Measurements from ENCODE around the gene PSMD12.
"Not testable (repeated sequence)": the region's sequence is repeated elsewhere in the genome, so short reads cannot be mapped to it uniquely, and the experiment has no call there.

The PSMD12 gene

DNA sequence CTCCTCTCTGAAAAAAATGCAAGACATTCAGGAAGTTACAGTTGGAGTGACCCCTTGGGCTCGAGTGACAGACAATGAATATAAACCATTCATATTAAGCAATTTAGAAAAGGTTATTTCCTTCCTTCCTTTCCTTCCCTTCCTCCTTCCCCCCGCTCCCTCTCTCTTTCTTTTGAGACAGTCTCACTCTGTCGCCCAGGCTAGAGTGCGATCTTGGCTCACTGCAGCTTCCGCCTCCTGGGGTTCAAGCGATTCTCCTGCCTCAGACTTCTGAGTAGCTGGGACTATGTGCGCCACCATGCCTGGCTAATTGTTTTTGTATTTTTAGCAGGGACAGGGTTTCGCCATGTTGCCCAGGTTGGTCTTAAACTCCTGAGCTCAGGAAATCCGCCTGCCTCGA lies 13.2 kb downstream of the PSMD12 start:
- no peak for DNase-seq

DNA sequence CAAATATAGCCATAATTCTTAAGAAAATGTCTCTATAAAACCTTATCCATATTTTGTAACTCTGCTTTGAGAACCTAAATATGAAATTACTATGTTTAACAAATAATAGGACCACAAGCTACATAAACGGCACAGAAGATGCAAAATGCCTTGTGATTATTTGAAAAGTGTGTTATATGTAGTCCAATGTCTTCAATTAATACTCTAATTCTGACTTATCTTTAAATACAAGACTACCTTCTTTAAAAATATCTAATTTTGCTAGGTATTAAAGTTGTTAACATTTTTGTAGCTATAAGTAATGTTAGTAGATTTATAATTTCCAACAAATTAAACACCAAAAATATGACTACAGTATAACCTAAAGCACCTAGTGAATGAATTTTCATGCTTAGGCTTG lies 17.0 kb downstream of the PSMD12 start:
- DNase-seq, result no peak

DNA sequence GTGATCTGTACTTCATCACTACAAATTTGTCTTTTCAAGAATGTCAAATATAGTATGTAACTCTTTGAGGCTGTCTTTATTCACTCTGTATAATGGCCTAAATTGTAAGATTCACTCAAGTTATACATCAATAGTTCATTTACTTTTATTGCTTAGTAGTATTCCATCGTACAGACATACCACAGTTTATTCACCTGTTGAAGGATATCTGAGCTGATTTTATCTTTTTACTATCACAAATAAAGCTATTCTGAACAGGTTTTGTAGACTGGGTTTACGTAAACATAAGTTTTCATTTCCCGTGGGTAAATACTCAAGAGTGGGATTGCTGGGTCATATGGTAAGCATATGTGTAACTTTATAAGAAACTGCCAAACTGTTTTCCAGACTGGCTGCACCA lies 18.6 kb downstream of the PSMD12 start:
- no peak for DNase-seq

DNA sequence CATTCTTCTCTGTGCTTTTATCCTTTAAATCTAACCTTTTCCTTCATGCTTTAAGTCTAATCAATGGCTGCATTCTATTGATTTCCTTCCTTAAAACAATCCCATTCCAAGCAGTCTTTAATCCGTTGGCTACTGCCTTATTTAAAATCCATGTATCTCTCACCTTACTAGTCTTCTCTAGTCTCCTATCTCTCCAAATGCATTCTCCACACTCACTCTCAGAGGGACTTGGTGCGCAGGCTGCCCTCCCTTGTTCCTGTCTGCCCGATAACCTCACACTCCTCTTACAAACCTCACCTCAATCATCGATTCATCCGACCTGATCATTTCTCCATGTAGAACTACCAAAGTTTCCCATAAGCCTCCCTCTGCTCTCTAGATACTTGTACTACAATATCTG lies 23.1 kb downstream of the PSMD12 start:
- DNase-seq, result no peak

DNA sequence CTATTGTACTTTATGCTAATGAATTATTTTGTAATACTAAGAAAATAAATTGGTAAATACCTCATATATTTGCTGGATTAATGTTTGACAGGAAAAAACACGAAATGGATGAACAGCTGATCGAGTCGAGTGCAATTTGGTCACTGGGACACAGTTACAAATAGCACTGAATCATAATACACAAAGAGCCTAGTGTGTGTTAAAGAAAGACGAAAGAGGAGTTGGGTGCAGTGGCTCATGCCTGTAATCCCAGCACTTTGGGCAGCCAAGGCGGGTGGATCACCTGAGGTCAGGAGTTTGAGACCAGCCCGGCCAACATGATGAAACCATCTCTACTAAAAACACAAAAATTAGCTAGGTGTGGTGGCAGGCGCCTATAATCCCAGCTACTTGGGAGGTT lies 28.0 kb downstream of the PSMD12 start:
- DNase-seq, result not testable (repeated sequence)

DNA sequence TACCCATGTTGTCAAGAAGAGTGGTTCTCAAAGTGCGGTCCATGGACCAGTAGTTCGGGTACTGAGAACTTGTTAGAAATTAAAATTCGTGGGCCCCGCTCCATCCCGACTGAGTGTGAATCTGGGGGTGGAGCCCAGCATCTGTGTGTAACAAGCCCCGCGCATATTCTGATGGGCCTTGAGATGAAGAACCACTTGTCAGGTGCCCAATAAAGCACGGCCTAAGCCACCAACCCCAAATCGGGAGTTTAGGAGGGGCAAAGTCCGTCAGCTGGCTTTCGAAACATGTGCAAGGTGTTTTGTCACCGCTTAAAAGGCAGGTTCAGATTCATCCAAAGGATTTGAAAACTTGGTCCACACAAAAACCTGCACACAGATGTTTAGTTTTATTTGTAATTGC lies 29.5 kb downstream of the PSMD12 start:
- no peak for DNase-seq

DNA sequence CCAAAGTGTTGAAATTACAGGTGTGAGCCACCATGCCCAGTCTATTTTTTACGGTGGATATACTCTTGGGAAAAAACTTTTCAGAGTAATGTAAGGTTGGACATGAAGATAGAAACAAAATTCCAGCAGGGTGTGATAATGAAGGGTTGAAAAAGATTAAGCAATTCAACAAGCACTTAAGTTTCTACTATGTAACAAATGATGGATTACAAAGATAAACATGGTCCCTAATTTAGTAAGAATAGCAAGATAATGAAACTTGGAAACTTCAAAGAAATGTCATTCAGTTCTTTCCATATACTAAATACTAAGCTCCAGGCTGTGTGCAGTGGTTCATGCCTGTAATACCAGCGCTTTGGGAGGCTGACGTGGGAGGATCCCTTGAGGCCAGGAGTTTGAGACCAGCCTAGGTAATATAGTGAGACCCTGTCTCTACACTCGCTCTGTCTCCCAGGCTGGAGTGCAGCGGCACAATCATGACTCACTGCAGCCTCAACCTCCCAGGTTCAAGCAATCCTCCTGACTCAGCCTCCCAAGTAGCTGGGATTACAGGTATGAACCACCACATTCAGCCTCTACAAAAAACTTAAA lies 31.0 kb downstream of the PSMD12 start:
- DNase-seq, result no peak

DNA sequence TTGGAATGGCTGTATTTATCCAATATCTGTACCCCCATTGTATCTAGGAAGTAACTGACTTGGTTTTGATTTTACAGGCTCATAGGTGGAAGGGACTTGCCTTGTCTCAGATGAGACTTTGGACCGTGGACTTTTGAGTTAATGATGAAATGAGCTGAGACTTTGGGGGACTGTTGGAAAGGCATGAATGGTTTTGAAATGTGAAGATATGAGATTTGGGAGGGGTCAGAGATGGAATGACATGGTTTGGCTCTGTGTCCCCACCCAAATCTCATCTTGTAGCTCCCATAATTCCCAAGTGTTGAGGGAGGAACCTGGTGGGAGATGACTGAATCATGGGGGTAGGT lies 34.2 kb downstream of the PSMD12 start:
- not testable (repeated sequence) for DNase-seq

DNA sequence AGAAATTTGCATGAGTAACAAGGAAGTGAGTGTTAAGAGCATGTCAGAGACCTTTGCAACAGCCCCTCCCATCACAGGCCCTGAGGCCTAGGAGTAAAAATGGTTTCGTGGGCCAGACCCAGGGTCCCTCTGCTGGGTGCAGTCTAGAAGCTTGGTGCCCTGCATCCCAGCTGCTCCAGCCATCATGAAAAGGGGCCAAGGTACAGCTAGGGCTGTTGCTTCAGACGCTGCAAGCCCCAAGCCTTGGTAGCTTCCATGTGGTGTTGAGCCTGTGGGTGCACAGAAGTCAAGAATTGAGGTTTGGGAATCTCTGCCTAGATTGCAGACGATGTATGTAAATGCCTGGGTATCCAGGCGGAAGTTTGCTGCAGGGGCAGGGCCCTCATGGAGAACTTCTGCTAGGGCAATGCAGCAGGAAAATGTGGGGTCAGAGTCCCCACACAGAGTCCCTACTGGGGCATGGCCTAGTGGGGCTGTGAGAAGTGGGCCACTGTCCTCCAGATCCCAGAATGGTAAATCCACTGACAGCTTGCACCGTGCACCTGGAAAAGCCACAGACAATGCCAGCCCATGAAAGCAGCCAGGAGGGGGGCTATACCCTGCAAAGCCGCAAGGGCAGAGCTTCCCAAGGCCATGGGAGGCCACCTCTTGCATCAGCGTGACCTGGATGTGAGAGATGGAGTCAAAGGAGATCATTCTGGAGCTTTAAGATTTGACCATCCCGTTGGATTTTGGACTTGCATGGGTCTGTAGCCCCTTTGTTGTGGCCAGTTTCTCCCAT lies 34.8 kb downstream of the PSMD12 start:
- DNase-seq, result not testable (repeated sequence)

DNA sequence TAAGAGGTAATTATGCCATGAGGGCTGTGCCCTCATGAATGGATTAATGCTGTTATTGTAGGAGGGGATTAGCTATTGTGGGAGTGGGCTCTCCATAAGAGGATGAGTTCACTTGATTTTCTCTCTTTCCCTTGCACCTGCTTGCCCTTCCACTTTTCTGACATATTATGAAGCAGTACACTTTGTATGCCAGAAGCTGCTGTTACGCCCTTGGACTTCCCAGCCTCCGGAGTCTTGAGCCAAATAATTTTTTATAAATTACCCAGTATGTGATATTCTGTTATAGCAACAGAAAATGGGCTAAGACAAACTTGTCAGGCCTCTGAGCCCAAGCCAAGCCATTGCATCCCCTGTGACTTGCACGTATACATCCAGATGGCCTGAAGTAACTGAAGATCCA lies 38.4 kb downstream of the PSMD12 start:
- no peak for DNase-seq

DNA sequence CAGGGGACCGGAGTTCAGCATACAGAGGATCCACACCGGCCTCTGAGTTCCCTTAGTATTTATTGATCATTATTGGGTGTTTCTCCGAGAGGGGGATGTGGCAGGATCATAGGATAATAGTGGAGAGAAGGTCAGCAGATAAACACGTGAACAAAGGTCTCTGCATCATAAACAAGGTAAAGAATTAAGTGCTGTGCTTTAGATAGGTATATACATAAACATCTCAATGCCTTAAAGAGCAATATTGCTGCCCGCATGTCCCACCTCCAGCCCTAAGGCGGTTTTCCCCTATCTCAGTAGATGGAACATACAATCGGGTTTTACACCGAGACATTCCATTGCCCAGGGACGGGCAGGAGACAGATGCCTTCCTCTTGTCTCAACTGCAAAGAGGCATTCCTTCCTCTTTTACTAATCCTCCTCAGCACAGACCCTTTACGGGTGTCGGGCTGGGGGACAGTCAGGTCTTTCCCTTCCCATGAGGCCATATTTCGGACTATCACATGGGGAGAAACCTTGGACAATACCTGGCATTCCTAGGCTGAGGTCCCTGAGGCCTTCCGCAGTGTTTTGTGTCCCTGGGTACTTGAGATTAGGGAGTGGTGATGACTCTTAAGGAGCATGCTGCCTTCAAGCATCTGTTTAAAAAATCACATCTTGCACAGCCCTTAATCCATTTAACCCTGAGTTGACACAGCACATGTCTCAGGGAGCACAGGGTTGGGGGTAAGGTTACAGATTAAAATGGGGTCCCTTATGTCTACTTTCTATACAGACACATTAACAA lies 39.2 kb downstream of the PSMD12 start:
- not testable (repeated sequence) for DNase-seq

DNA sequence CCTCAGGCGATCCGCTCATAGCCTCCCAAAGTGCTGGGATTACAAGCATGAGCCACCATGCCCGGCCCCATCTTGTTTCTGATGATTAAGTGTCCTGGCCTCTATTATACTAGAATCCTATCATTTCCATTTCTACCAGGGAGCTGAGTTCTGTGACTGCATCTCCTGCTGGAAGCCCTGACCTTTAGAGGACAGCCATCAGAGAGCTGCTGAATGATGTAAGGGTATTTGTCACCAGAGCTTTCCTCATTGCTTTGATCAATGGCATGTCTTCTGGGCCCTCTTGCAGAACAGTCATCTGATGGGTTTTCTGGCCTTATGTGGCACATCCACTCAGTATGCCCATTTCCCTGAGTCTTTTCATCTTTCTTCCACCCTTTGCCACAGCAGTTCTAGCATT lies 39.9 kb downstream of the PSMD12 start:
- no peak for DNase-seq

DNA sequence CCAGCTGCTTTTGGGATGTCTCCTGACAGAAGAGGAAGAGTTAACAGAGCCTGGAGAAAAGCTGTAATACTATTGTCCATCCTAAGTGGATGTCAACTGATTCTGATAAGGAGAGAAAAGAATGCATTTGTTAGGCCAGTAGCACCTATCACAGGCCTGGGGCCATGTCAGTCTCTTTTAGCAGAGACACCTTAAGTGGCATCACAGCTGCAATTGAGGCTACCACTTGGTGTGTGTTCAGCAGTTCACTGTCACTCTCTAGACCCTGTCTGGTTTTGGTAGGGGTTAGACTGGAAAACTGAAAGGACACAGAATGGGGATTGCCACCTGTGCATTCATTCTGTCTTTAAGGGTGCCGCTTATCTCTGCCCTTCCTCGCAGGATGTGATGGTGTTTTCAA lies 42.0 kb downstream of the PSMD12 start:
- DNase-seq, result no peak

DNA sequence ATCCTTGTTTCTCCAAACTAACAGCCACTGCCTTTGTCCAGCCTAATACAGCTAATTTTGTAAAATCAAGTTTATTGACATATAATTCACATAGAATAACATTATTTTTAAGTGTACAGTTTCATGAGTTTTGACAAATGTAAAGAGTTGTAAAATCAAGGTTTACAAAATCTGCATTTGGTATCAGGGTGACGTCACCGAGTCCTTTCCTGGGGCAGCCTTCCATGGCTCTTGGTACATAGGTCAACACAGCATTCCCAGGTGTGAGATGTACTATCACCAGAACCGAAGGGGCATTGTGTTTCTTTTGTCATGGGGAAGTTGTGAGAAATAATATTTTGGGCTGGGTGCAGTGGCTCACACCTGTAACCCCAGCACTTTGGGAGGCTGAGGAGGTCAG lies 42.9 kb downstream of the PSMD12 start:
- DNase-seq, result no peak

DNA sequence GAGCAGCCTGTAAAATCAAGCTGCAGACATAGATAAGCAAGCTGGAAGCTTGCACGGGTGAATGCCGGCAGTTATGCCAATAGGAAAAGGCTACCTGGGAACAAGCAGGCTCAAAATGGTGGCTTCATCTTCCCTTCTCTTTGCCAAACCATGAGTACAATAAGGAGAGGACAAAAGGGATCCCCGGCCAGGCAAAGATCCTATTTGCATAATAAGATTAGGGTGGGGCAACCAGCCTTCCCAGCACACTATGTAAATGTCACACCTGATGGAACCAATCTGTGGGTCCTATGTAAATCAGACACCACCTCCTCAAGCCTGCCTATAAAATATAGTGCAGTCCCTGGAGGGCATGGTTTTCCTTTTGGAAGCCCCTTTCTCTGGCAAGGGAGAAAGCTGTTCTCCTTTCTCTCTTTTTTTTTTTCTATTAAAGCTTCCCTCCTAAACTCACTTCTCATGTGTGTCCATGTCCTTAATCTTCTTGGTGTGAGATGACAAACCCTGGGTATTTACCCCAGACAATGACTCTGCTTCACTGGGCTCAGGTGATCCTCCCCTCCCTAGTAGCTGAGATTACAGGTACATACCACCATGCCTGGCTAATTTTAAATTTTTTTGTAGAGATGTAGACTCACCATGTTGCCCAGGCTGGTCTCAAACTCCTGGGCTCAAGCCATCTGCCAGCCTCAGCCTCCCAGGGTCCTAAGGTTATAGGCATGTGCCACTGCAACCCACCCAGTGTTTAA lies 44.2 kb downstream of the PSMD12 start:
- DNase-seq, result no peak

DNA sequence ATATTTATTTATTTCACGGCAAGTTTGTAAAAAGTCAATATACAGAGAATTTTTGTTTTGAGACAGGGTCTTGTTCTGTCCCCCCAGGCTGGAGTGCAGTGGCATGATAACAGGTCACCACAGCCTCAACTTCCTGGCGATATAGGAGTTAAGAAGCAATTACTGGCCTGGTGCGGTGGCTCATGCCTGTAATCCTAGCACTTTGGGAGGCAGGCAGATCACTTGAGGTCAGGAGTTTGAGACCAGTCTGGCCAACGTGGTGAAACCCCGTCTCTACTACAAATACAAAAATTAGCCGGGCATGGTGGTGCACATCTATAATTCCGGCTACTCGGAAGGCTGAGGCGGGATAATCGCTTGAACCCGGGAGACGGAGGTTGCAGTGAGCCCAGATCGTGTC lies 44.9 kb downstream of the PSMD12 start:
- not testable (repeated sequence) for DNase-seq

DNA sequence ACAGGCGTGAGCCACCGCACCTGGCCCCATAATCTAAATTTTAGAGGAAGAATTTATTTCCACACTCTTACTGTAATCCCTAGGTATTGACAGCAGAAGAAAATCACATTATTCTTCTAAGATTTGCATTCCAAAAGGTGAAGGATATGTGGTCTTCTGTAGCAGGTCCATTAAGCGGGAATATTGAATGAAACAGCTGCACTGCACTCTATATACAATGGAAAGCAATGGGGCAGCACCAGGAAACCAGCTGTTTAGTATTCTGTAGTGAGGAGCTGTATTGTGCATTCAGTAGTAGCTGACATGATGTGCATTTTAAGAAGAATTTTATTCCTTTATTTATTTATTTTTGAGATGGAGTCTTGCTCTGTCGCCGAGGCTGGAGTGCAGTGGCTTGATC lies 49.6 kb downstream of the PSMD12 start:
- DNase-seq, result no peak

DNA sequence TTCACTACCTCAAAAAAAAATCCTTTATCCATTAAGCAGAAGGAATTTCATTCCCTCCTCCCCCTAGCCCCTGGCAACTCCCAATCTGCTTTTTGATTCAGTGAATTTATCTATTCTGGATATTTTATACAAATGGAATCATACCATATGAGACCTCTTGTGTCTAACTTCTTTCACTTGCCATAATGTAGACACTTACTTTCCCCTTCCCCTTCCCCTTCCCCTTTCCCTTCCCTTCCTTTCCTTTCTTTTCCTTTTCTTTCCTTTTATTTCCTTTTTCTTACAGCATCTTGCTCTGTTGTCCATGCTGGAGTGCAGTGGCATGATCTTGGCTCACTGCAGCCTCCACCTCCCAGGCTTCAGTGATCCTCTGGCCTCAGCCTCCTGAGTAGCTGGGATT lies 50.5 kb downstream of the PSMD12 start:
- no peak for DNase-seq

DNA sequence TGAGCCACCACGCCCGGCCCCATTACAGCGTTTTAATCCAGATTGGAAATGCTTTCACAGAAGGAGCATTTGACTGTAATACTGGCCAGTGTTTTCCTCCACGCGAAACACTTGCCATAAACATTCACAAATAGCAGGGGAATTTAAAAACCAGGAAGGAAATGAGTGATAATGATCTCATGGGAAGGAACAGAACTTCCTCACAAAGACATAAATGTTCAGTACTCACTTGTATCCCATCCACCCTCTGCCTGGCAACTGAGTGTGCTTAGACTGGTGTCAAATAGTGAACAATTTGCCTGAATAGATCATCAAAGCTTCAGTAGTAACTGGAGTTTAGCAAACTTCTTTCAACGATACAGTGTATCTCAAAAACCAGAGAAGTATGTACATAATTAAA lies 54.1 kb downstream of the PSMD12 start:
- no peak for DNase-seq

DNA sequence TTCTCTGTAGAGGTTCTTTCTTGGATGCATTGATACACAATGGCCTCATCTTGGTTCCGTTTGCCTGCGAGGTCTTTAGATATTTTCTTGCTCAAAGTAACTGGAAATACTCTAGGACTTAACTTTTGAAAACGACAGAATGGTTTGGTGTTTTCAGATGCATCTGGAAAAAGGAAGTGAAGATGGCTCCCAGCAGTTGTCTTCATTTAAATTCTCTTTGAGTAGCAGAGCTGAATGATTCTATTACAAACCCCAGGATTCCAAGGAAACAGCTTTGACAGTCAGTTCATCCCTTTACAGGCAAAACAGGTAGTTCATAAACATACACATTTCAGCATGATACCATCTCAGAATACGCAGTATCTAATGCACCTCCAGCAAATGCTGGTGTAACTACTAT lies 54.8 kb downstream of the PSMD12 start:
- no peak for DNase-seq

DNA sequence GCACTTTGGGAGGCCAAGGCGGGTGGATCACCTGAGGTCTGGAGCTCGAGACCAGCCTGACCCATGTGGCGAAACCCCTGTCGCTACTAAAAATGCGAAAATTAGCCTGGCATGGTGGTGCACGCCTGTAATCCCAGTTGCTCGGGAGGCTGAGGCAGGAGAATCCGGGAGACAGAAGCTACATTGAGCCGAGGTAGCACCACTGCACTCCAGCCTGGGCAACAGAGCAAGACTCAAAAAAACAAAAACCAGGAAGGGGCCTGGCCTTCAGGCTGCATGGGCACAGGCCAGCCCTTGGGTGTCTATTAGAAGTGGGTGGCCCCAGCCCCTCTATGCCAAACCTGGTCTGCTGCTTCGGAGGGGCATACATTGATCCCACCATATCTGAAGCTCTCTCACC lies 56.0 kb downstream of the PSMD12 start:
- DNase-seq, result no peak

DNA sequence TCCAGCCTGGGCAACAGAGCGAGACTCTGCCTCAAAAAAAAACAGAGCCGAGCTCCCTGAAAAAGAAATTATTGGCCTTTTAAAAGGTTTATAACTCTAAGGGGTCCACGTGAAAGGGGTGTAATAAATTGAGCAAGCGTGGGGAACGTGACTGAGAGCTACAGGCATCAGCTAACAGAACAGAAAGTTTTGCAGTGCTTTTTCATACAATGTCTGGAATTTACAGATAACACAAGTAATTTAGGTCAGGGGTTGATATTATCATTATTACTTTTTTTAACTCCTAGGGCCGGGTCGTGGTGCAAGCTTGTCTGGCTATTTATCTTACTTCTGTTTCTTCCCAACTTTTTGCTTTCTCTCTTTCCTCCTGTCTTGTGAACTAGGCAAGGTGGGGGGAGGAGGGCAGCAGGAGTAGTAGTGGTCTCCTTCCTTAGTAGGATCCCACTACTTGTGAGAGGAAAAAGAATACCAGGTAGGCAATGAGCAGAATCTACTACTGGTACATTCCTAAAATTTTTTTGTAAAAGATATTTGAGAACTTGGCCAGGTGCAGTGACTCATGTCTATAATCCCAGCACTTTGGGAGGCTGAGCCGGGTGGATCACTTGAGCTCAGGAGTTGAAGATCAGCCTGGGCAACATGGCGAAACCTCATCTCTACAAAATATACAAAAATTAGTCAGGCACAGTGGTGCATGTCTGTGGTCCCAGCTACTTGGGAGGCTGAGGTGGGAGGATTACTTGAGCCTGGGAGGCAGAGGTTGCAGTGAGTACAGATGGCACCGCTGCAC lies 60.7 kb downstream of the PSMD12 start:
- not testable (repeated sequence) for DNase-seq
